GM18907 (cell line): ENCODE data around the gene RUFY2.

ENCODE experiments used
- ATAC-seq: cut with Tn5 transposase; IDR thresholded peaks from one replicate; pipeline ENCODE4 v1.9.1; 2021; ENCODE audit warnings: mild to moderate bottlenecking, moderate library complexity; ENCODE audit not compliant: unreplicated experiment

RUFY2 gene

DNA sequence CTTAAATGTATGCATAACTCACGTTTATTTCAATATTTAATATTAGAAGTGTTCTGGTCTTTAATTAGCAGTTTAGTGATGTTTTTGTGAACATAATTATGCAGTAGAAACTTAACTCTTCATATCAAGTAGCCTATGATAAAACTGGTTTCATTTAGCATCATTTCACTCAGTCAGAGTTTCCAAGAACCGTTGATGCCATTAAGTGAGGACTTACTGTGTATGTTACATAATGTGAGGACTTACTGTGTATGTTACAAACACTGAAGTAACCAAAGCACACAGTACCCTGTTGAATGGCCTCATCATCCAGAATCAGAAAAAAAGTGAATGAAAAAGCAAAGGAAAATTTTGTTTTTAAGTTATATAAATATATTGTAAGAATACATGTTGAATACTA is 41.5 kb downstream of the RUFY2 start:
- ATAC-seq: no peak

DNA sequence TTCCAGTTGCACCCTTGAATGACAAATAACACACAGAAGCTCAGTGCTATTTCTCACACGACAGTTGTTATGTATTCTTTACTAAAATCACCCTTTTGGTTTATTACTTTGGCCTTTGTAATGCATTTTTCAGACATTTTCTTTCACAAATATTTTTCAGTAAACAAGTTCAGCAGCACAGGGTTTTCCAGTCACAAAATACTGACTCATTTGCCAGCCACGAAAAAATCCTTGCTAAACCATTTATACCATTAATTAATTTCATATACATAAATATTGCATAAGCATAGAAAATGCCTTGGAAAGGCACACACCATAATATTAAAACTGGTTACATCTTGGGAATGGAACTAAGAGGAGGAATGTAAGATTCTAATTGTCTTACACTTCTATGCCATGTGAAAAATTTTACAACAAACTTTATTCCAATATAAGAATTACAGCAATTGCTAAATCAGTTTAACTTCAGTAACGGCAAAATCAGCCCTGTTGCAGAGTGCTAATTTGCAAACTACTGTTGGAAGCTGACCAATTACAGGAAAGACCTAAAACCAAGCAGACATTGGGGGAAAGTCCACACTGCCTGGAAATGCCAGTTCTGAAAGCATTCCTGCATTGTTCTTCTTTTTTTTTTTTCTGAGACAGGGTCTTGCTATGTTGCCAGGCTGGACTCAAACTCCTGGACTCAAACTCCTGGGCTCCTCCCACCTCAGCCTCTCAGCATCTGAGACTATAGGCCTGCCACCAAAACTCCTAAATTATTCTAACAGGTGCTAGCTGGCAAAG is 42.8 kb downstream of the RUFY2 start:
- no peak for ATAC-seq

DNA sequence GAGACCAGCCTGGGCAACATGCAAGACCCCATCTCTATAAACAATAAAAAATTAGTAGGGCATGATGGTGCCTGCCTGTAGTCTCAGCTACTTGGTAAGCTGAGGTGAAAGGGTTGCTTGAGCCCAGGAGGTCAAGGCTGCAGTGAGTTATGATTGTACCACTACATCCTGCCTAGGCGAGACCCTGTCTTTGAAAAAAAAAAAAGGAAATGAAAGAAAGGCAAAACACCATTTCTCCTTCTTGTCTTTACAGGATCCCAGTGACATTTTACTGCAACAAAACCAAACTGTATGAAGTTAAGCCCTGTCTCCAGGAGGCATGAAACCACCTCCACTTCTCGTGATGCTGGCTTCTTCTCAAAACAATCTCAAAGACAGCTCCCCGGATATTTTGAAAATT is 44.5 kb downstream of the RUFY2 start:
- no peak for ATAC-seq

DNA sequence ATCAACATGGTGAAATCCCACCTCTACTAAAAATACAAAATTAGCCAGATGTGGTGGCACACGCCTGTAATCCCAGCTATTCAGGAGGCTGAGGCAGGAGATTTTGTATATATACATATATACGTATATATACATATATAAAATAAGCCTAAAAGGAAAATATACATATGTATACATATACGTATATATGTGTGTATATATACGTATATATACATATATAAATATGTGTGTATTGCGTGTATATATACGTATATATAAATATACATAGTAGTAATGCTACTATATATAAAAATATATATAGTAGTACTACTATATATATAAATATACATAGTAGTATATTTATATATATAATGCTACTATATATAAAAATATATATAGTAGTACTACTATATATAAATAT is 47.9 kb downstream of the RUFY2 start:
- no peak for ATAC-seq

DNA sequence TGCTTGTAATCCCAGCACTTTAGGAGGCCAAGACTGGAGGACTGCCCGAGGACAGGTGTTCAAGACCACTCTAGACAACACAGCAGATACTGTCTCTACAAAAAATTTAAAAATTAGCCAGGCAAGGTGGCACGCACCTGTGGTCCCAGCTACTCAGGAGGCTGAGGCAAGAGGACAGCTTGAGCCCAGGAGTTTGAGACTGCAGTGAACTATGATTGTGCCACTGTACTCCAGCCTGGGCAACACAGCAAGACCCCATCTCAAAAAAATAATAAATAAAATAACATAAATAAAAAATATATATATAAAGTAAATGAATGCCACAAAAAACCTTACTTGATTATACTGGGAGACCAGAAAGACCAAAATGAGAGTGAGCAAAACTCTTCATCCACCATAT is 53.5 kb downstream of the RUFY2 start:
- no peak for ATAC-seq

DNA sequence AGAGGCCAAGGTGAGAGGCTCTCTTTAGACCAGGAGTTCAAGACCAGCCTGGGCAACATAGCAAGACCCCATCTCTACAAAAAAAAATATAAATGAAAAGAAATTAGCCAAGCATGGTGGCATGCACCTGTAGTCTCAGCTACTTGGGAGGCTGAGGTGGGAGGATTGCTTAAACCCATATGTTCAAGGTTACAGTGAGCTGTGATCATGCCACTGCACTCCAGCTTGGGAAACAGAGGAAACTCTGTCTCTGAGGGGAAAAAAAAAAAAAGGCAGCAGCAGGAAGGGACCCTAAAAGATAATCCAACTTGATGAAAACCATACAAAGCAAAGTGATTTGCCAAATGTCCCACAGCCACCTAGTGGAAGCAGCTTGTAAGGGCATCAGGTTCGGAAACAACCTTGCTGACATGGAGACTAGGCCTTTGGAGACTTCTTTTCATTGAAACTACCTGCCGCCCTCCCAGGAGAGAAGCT is 58.8 kb downstream of the RUFY2 start:
- peak; percentile 71 for ATAC-seq

DNA sequence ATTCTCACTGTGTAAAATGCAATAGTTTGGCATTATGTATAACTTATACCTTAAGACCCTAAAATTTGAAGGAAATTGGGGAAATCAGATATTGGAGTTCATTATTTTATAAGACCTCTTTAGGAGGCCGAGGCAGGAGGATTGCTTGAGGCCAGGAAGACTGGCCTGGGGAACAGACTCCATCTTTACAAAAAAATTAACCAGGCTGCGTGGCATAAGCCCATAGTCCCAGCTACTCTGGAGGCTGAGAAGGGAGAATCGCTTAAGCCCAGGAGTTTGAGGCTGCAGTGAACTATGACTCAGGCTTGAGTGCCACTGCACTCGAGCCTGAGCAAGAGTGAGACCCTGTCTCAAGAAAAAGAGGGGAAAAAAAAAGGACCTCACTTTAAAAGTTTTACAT is 60.3 kb downstream of the RUFY2 start:
- ATAC-seq: no peak

DNA sequence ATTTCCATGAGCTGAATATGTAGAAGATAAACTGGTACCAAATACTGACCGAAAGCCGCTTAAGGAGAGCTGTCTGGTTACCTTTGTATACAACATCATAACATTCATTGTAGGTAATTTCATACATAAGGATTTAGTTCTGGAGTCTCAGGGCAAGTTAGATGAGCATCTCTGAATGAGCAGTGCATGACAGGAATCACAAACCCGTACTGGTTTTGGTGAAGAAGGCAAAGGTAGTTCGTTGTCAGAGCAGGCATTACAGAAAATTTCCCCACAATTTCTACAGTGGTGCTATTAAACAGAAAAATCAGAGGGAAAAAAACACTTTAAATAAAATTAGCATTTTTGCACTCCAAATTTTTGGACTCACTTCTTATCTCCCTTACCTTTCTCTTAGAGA is 61.5 kb downstream of the RUFY2 start:
- ATAC-seq: no peak

DNA sequence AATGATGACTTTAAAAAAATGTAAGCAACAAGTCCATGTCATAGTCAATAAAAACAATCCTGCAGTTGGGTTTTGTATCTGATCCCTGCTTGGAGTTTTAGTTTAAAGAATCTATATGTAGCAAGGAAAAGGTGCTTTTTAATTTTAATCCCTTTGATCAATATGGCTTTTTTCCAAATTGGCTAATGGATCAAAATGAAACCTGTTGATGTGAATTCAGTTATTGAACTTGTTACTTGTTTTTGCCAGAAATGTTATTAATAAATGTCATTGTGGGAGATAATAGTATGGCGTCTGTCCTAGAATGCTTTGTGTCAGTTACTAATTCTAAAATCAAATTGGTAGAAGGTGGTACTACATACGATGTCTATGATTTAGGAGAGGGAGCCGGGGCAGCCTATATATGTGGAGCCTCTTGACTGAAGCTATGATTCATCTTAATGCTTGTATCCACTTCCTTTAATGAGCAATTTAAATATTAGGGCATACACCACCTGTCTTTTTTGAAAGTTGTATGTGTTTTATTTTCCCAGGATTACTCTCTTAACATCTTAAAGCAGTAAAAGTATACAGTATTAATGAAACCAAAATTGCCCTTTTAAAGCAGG is 64.1 kb downstream of the RUFY2 start:
- no peak for ATAC-seq

DNA sequence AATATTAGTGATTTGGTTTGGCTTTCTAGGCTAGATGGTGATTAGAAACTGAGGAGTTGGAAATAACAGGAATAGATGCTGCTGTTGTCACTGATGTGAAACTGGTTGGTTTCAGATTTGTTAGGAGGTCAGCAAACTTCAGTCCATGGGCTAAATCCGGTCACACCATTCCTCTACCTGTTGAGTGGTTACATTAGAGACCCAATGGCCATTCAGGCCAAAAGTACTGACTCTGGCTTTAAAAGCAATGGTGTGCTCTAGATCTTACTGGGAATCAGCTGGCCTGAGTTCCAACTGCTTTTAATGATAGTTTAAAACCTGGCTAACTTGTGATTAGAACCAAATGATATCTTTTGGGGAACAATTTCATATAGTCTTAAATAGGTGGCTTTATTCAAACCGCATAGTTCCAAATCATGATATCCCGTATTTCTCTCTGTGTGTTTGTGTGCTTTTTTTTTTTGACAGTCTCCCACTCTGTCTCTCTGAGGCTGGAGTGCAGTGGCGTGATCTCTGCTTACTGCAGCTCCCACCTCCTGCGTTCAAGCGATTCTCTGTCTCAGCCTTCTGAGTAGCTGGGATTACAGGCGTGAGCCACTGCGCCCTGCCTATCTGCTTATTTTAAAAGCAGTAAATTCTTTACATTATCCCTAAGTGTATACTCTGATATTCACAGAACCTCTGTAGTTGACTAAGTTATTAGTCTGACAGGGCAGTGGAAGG is 66.6 kb downstream of the RUFY2 start:
- ATAC-seq: no peak

DNA sequence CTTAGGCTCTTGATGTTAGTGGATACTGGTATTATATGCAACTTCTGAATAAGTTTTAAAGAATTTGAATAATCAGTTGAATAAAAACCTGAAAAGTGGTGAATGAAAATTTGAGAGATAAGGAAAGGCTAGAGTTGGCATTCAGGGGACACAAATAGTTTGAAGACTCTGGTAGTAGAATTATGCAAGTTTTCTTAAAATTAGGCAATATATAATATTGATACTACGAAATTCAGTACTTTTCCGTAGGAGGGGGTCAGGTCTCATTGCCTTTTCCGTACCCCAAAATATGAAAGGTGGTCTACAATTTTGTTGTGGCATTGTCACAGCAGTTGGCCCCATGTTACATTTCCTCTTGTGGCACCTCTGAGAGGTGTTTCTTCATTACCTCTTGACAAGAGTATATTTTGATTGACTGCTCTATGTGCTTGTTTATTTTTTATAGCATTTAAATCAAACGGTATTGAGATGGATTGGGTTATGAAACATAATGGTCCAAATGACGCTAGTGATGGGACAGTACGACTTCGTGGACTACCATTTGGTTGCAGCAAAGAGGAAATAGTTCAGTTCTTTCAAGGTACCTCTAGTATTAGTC is 70.2 kb downstream of the RUFY2 start:
- no peak for ATAC-seq

DNA sequence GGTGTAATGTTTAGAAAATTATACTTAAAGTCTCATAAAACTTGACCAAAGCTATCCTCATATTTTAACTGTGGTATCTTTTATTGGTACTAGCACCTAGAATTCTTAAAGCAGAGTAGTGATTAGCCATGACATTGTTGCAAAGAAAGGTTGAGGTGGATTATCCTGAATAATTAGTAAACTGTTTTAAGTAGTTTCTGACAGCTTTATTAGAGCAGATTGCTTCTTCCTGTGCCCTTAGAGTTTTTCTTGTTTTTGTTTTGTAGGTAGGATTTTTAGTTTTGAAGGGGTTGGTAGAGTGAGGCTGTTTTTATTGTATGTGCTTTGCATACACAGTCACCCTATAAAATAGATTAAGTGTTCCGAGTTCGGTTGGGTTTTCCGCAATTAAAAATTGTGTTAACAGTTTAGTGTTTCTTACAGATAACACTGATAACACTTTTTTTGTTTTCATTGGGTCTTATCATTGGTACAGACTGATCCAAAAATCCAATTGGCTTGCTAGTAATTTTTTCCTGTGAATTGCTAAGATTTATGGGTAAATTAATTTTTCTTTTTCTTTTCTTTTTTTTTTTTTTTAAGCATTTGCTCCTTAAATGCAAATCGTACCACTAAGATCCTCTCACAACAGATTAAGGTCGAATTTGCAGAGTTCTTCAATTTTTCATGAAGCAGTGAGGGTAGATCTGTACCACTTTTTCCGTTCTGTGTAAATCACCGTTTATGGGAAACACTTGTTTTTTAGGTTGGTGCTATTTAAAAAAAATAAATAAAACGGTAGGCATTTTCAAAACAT is 72.2 kb downstream of the RUFY2 start:
- ATAC-seq: no peak

DNA sequence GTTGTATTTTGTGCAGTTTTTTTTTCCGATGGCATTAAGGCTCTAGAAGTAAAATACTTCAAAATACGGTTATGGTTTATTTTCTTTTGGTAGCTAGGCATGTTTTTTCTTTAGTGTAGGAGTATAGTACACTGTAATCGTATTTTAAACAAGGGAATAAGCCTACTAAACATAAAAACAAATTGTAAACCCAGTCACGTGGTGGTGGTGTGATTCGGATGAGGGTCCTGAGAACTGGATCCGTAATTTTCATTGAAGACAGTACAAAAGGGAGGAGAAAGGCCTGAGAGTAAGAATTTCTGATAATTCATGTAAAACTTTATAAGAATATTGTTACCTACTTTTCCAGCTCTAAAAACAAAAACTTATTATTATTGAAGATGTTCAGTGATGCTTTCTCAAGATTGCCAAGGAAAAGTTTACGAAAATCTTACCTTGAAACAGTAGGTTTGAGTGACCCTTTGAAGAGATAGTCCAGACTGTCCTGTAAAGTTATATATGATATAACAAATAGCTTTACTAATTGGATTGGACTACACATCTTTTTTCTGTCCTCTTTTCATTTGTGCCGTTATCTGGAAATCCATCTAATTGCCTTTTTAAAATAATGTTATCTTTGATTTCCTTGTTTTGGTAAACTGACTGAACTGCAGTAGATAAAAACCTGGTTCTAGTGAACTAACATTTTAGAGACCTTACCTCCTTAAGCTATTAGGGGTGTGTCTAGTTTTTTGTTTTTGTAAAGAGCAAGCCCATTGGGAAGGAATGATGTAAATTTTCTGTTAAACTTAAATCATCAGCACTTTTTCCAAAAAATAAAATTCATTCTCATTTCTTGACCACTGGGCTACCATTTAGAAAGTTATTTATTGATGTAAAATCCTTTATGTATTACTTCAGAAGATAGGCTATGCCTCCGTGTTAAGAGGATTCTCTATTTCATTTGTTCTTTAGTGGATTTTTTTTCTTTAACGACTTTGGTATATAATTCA is 73.3 kb downstream of the RUFY2 start:
- ATAC-seq: no peak

DNA sequence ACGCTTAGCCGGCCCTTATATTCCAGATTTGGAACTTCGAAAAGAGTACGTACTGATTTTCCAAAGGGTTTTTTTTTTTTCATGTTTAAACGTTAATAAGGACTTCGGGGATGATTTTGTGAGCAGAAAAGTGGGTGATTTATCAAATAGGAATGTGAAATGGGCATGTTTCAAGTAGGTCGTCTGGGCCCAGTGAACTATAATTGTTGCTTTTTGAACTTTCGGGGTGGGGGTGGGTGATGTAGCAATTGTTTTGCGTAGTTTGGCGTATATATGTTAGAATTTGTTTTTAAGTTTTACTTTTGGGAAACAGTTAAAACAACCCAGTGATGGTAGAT is 74.0 kb downstream of the RUFY2 start:
- ATAC-seq: no peak

DNA sequence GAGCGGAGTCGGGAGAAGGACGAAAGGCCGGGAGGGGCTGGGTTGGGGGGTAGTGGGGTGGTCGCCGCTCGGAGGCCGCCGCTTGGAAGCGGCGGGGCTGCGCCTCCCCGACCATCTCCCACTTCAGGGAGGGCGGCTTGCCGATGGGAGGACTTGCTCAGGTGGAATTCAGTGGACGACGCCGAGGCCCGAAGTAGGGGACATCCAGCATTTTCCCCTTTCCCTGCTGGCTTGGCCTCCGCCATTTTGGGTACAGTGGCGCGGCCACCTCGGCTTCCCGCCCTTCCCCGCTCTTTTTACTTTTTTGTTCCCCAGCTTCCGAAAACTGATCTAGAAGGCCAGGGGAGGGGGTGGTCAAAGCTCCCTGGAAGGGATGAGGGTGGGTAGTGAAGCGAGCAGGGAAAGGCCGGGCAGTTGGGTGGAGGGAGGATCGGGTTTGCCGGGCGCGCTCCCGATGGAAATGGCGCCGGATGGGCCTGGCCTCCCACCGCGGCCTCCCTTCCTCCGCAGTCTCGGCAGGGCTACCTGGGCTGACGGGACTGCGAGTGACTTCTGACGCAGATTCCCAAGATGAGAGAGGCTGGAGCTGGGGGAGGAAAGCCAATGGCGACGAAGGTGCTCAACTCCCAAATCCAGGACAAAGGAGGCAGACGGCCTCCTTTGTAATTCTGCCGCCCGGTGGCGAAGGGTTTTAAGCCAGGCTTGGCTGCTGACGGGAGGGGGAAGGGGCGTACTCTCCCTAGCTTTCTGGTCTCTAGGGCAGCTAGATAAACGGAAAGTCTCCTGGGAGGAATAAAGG is 74.6 kb downstream of the RUFY2 start, which contains the start of gene PBLD:
TSS of gene PBLD (minus strand) at position 670 of the 799 bp plus-strand sequence. CDS start 26,084 bp downstream, outside the sequence.
- peak; percentile 29 for ATAC-seq

DNA sequence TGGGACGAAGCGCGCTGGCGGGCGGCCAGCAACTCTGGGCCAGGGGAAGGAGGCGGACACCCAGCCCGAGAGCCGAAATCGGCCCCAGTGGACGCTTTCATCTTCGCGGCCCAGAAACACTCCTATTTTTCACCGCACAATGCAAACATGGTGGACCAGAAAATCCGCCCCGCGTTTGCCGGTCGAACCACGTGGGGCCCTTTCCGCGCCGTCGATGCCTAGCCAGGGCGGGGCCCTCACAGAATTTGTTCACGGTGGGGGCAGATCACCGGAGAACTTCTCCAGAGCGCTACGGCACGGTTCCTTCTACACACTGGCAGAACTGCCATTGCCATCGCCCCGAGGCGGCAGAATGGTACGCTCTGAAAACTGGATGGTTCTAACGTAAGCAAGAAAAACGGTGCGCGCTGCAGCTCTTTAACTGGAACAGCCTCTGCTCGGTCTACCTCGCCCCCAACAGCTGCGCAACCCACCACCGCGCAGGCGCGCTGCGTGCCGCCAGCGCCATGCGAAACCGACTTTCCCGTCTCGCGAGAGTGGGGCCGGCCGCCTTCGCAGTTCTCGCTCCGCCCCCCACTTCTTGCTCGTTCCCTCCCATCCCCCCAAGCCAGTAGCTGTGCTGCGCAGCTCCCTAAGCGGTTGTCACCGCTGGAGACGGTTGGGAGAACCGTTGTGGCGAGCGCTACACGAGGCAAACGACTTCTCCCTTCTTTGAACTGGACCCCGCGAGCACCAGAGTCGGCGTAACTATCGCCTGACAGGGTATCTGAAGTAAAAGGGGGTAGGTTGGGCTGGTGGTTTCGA is 75.4 kb downstream of the RUFY2 start, which contains the start of gene HNRNPH3:
TSS of gene HNRNPH3 (plus strand) at position 610 of the 804 bp plus-strand sequence. CDS start 5,158 bp downstream, outside the sequence.
- peak; percentile 86 for ATAC-seq

DNA sequence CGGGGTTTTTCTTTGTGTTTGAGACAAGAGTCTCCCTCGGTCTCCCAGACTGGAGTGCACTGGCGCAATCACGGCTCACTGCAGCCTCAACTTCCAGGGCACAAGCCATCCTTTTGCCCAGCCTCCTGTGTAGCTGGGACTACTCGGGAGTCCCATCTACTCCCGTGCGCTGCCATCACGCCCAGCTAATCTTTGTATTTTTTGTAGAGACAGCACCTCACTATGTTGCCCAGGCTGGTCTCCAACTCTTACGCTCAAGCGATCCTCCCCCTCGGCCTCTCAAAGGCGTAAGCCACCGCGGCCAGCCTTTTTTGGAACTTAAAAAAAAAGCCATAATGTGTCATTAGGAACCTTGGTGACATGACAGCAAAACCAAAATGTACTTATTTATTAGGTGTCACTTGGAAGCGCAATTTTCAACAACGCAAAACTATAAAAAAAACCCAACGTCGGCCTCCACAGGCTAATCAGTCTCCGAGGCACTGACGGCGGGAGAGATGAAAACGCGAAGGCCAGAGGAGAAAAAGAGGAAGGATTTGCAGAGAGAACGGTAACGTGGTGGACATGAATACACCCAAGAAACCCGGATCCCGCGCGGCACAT is 76.1 kb downstream of the RUFY2 start:
- ATAC-seq: no peak
